ENCODE measurements around the gene PKIB.

DNA sequence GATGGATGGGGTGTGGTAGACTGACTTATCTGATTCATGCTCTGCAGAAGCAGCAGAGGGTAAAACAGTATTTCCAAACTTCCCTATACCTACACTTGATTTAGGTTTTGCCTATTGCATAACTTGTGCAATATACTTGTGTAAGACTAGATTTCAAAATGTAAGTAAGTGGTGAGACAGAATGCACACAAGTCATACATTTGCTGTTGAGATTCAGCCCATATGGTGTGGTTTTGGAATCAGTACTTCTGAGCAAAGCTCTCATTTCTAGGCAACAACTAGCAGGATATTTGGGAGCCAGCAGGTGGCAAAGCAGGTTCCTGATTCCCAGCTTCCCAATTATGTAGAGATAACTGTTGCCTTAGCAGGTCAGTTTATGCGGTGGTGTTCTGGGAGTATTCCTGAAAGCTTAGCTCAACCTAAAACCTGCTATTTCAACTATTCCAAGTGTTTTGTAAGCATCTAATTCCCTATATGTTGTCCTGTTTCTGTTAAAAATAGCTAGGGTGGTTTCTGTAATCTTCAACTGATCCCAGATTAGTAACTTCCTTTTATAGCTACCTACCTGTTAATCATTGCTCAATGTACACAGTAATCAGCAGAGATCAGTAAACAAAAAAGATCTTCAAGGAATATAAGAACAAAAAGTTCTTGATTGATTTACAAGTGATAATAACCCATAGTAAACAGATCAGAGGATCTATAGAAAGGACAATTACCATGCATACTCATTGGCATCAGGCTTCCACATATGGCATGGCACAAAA lies 160.8 kb downstream of the PKIB start:
- no peak for TF ChIP-seq POLR2AphosphoS5 (IDR thresholded peaks at IDR 0.05; ENCODE audit: low read depth, low read length)
- TF ChIP-seq POLR2A (IDR thresholded peaks at IDR 0.05; ENCODE audit: low read depth, low read length) = no peak
- TF ChIP-seq PAX5 (IDR thresholded peaks at IDR 0.05; ENCODE audit: insufficient read depth, low read length, severe bottlenecking) = no peak

All from GM12891 (cell line).